Right atrium auricular region (tissue), 2 donors: ENCODE measurements around the gene RUNX2. TPM values are rescaled to one million over a fixed set of nuclear protein-coding genes. Genes with fewer than 3 reads are reported as not detected.

ENCODE experiments used
- DNase-seq: peaks from one replicate; pipeline ENCODE4 v3.0.0-alpha.2; 2019; ENCODE audit warnings: low spot score
- H3K27ac ChIP-seq, 2 donors: fragments of 200-600 bp; sonication (generic); 1 replicate in 1 of 2; 2 replicates in 1 of 2; pipeline ENCODE4 v1.5.1; 2016 to 2019
- H3K27me3 ChIP-seq, 2 donors: fragments of 200-600 bp; sonication (generic); one replicate each; pipeline versions ENCODE4 v1.5.1 to v1.6.0; 2017 to 2019
- H3K36me3 ChIP-seq: fragments of 200-600 bp; sonication (generic); one replicate; pipeline ENCODE4 v1.5.1; 2016
- H3K4me1 ChIP-seq, 2 donors: fragments of 200-600 bp; sonication (generic); one replicate each; pipeline versions ENCODE4 v1.5.1 to v1.6.0; 2017 to 2019
- H3K4me3 ChIP-seq, 2 donors: fragments of 200-600 bp; sonication (generic); 1 replicate in 1 of 2; 2 replicates in 1 of 2; pipeline ENCODE4 v1.5.1; 2017 to 2019; ENCODE audit warnings: mild to moderate bottlenecking in 1 of 2, moderate library complexity in 1 of 2
- H3K9me3 ChIP-seq, 2 donors: fragments of 200-600 bp; sonication (generic); one replicate each; pipeline ENCODE4 v1.5.1; 2019
- total RNA-seq, 2 donors: library from RNA; depleted of rRNA; stranded (reverse); fragments of >200 nt; gene quantifications; one replicate each; pipeline ENCODE4 v1.1.0, GENCODE V29; 2016
- TF ChIP-seq, protein P1 (sequence below), 2 donors: fragments of 200-600 bp; sonication (generic); IDR thresholded peaks; one replicate each; pipeline ENCODE4 v1.5.1; 2019; ENCODE audit warnings: antibody characterized with exemption in 2 of 2

RUNX2 gene
- total RNA-seq, 2 donors from 2014 or later = 0.55 to 0.85 TPM

DNA sequence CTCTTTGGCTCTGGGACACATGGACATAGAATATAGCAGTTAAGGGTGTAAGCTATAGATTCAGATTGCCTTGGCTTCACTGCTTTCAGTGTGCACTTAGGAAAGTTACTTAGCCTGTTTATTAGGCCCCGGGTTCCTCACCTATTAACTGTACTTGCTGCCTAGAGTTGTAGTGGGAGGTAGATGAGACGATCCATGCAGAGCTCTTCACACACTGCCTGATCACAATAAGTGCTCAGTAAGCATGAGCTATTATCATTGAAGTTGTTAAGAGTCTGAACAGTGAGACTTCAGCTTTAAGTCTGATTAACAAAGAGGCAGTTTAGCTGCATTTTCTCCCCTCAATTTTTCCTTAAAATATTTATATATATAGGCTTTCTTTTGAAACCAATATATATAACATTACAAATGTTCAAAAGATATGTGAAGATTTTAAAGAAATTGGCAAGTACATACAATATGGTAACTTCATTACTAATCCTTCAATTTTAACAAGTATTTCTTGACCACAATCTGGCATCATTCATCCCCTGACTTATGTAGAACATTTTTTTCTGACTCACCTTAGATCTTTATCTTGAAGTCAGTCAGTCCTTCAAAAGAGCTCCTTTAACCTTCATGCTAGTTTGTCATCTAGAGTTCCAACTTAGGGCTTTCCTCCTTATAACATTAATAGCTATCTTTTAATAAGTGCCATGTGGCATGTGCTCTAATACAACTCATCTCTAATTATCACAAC, 70.1 kb downstream of the RUNX2 start:
- no peaks in the 10 kb centered on the region for H3K4me1 ChIP-seq
- DNase-seq = no peak
- no peaks in the 10 kb centered on the region for H3K27me3 ChIP-seq
- no peak overlapping the region for H3K27ac ChIP-seq
- H3K9me3 ChIP-seq = no peaks in the 10 kb centered on the region
- no peak overlapping the region for H3K4me3 ChIP-seq
- no peaks in the 10 kb centered on the region for H3K36me3 ChIP-seq
- TF ChIP-seq, protein P1, sequence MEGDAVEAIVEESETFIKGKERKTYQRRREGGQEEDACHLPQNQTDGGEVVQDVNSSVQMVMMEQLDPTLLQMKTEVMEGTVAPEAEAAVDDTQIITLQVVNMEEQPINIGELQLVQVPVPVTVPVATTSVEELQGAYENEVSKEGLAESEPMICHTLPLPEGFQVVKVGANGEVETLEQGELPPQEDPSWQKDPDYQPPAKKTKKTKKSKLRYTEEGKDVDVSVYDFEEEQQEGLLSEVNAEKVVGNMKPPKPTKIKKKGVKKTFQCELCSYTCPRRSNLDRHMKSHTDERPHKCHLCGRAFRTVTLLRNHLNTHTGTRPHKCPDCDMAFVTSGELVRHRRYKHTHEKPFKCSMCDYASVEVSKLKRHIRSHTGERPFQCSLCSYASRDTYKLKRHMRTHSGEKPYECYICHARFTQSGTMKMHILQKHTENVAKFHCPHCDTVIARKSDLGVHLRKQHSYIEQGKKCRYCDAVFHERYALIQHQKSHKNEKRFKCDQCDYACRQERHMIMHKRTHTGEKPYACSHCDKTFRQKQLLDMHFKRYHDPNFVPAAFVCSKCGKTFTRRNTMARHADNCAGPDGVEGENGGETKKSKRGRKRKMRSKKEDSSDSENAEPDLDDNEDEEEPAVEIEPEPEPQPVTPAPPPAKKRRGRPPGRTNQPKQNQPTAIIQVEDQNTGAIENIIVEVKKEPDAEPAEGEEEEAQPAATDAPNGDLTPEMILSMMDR (IDR thresholded peaks at IDR 0.05) = no peak

DNA sequence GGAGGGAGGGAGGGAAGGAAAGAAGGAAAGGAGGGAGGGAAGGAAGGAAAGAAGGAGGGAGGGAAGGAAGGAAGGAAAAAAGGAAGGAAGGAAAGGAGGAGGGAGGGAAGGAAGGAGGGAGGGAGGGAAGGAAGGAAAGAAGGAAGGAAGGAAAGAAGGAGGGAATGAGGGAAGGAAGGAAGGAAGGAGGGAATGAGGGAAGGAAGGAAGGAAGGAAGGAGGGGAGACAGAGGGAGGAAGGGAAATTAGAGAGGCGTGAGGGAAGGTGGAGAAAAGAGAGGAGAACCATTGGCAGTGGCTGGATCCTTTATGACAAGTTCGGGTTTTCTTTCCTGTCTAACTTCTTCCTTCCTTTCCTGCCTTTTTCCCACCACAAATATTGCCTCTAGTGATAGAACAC, 71.9 kb downstream of the RUNX2 start:
- no peaks in the 10 kb centered on the region for H3K4me1 ChIP-seq
- no peaks in the 10 kb centered on the region for H3K36me3 ChIP-seq
- no peaks in the 10 kb centered on the region for H3K9me3 ChIP-seq
- DNase-seq = no peak
- no peak overlapping the region for H3K27ac ChIP-seq
- TF ChIP-seq, protein P1 (IDR thresholded peaks at IDR 0.05) = no peak
- H3K27me3 ChIP-seq = no peaks in the 10 kb centered on the region
- no peak overlapping the region for H3K4me3 ChIP-seq

DNA sequence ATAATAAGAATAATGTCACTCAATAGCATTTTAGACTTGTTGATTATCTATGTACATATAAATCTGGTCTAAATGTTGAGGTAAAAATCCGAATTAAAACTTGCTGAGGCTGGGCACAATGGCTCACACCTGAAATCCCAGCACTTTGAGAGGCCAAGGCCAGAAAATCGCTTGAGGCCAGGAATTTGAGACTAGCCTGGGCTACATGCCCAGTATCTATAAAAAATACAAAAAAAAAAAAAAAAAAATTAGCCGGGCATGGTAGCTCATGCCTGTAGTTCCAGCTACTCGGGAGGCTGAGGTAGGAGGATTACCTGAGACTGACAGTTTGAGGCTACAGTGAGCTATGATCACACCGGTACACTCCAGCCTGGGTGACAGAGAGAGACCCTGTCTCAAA, 83.8 kb downstream of the RUNX2 start:
- no peaks in the 10 kb centered on the region for H3K27me3 ChIP-seq
- TF ChIP-seq, protein P1 (IDR thresholded peaks at IDR 0.05) = no peak

DNA sequence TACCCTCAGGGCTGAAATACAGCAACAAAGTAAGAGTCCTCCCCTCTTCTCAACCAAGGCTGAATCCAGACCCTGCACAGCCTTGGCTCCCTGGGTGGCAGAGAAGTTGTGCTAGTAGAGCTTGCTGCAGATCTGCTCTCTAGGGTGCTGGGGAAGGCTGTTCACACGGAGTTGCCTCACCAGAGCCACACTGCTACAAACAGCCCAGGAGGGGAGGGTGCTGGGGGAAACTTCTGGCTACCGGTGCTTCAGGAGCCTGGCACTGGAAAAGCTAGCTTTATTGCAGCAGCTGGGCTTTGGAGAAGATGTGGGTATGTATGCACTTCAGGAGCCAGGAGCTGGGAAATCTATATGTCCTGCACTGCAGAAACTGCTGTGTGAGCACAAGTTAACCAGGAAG, 87.2 kb downstream of the RUNX2 start:
- peaks cover 9% of the 10 kb centered on the region in 2 donors for H3K27me3 ChIP-seq
- no peak for DNase-seq
- peaks cover 0 to 11% of the 10 kb centered on the region in 2 donors for H3K4me1 ChIP-seq
- H3K4me3 ChIP-seq = no peak overlapping the region
- H3K36me3 ChIP-seq = no peaks in the 10 kb centered on the region
- no peaks in the 10 kb centered on the region for H3K9me3 ChIP-seq
- TF ChIP-seq, protein P1 (IDR thresholded peaks at IDR 0.05) = no peak
- H3K27ac ChIP-seq = no peak overlapping the region

More for the DNA sequence above, 83.8 kb downstream of the RUNX2 start:
- Histone ChIP-seq H3K36me3 (no peaks in the 10 kb centered on the region), H3K9me3 (no peaks in the 10 kb centered on the region), H3K4me1 (no peaks in the 10 kb centered on the region), H3K27ac (no peak overlapping the region), H3K4me3 (no peak overlapping the region)
- no peak for DNase-seq

DNA sequence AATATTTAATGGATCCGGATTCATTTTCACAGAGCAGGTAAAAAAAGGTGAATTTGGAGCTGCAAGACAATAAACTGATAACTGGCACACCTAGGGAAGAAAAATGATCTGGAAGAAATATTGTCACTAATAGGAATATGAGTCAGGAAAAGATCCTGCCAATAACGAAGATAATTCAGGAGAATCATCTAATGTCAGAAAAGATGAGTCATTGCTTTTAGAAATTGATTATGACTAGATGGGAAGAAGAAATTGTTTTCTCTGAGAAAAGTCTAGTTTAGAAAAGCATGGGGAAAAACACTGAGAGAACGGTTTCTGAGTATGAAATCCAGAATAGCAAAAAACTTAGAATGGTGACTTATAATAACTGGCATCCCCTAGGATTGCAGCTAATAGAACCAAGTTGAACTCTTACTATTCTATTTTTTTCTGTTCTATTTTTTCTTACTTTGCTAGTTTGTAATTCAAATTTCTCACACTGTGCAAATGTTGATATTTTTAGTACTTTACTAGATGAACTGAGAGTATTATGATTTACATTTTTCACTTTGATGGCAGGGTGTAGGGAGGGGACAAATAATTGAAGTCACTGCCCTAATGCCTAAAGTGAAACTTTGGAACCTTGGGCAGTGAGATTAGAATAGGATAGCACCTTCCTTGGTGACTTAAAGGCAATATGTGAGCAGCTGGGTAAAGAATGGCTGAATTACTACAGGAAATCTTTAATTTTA, 87.8 kb downstream of the RUNX2 start:
- H3K27me3 ChIP-seq = peaks cover 15 to 16% of the 10 kb centered on the region in 2 donors
- no peak overlapping the region for H3K4me3 ChIP-seq
- H3K4me1 ChIP-seq = peaks cover 0 to 18% of the 10 kb centered on the region in 2 donors
- H3K9me3 ChIP-seq = no peaks in the 10 kb centered on the region
- H3K36me3 ChIP-seq = no peaks in the 10 kb centered on the region
- H3K27ac ChIP-seq = no peak overlapping the region
- DNase-seq = no peak
- TF ChIP-seq, protein P1 (IDR thresholded peaks at IDR 0.05) = no peak
